ENCODE data around the gene SLC2A2.

The SLC2A2 gene

DNA sequence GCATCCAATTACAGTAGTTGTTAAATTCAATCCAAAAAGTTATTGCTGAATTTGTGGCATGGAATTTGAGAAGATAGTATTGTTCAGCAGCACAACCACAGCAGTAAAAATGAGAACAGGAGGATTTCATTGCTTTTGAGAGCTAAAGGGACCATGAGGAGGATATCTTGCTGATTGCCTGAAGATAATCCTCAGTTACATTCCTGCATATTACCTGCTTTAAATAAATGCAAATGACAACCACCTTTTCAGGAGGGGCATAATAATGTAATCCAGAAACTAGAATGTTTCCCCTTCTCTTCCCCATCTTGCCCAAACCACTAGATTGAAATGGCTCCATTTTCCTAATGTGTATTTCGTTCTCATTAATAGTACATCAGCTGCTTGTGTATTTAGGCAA is 35.2 kb upstream of the SLC2A2 start:
- ChIA-PET CTCF (interaction anchor here (0.7 to 1.7 kb wide), 4 partner anchors 10 to 504 kb away, joined by 3 to 7 read pairs (median 6); no protein-coding TSS in a partner anchor), POLR2A (no interaction called here)
- no peak for TF ChIP-seq CTCF (IDR thresholded peaks at IDR 0.05; ENCODE audit: insufficient read depth, low read length, missing control alignments)
- no peak overlapping the region for H3K4me3 ChIP-seq (ENCODE audit: low read depth, low read length)
- DNase-seq (ENCODE audit: low read depth, low spot score), result no peak

- TF ChIP-seq CTCF (IDR thresholded peaks at IDR 0.05; ENCODE audit: insufficient read depth, low read length, missing control alignments), result no peak
- ChIA-PET CTCF (interaction anchor here (1.1 kb wide), 1 partner anchor 11 kb away, joined by 3 read pairs; no protein-coding TSS in a partner anchor), POLR2A (no interaction called here)
- no peak overlapping the region for H3K4me3 ChIP-seq (ENCODE audit: low read depth, low read length)
- no peak for DNase-seq (ENCODE audit: low read depth, low spot score)
Measured at GRCh38 chr3:171059978-171060377, 33.5 kb upstream of the SLC2A2 start.

- ChIA-PET CTCF (interaction anchor here (1.6 kb wide), 1 partner anchor 11 kb away, joined by 5 read pairs; no protein-coding TSS in a partner anchor), POLR2A (no interaction called here)
- no peak overlapping the region for H3K4me3 ChIP-seq (ENCODE audit: low read depth, low read length)
- DNase-seq (ENCODE audit: low read depth, low spot score), result no peak
- TF ChIP-seq CTCF (IDR thresholded peaks at IDR 0.05; ENCODE audit: insufficient read depth, low read length, missing control alignments), result no peak
Measured at GRCh38 chr3:171058873-171059603, 32.5 kb upstream of the SLC2A2 start.

DNA sequence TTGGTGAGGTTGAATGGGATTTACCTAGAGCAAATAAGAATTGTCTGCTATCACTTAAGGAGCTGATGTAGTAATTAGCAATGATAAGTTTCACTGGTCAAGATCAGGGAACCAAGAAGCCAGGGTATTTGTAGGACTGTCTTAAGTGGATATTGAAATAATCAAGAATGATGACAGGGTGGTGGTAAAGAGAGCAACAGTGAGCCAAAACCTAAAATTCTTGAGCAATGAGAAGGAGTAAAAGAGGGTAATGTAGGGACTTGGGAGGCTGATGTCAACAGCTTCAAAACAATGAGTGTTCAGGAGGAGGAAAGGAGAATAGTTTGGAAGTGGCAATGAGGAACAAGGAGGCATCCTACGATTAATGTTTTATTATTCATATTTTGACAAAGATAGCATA is 31.5 kb upstream of the SLC2A2 start:
- POLR2A ChIA-PET, result no interaction called here
- TF ChIP-seq CTCF (IDR thresholded peaks at IDR 0.05; ENCODE audit: insufficient read depth, low read length, missing control alignments), result no peak
- no peak for DNase-seq (ENCODE audit: low read depth, low spot score)
- CTCF ChIA-PET, result interaction anchor here (1.0 to 1.6 kb wide), 2 partner anchors 10 to 20 kb away, joined by 3 to 5 read pairs; no protein-coding TSS in a partner anchor
- H3K4me3 ChIP-seq (ENCODE audit: low read depth, low read length), result no peak overlapping the region

DNA sequence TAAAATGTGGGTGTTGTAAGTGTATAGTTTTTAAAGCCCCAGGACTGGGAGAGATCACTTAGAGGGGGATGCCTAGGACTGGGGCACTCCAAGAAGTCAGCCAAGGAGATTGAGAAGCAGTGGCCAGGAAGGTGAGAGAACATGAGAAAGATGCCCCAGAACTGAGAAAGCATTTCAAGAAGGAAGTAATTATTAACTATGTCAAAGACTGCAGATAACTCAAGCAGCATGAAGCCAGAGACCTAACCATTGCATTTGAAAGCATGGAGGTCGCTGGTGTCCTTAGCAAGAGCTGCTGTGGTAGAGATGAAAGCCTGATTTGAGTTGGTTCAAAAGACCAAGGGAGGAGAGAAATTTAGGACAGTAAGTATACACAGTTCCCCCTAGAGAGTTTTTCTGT is 30.6 kb upstream of the SLC2A2 start:
- CTCF ChIA-PET, result no interaction called here
- no peak for DNase-seq (ENCODE audit: low read depth, low spot score)
- POLR2A ChIA-PET, result no interaction called here
- no peak for TF ChIP-seq CTCF (IDR thresholded peaks at IDR 0.05; ENCODE audit: insufficient read depth, low read length, missing control alignments)
- no peak overlapping the region for H3K4me3 ChIP-seq (ENCODE audit: low read depth, low read length)

GRCh38 chr3:171056528-171056927 is 30.0 kb upstream of the SLC2A2 start:
- POLR2A ChIA-PET, result no interaction called here
- no peak for DNase-seq (ENCODE audit: low read depth, low spot score)
- CTCF ChIA-PET, result no interaction called here

More at GRCh38 chr3:171056528-171056927, 30.0 kb upstream of the SLC2A2 start:
- TF ChIP-seq CTCF (IDR thresholded peaks at IDR 0.05; ENCODE audit: insufficient read depth, low read length, missing control alignments), result no peak
- H3K4me3 ChIP-seq (ENCODE audit: low read depth, low read length), result no peak overlapping the region

Data from AG04449 (cell line).